Measurements from ENCODE around the gene ACAA1.

DNA sequence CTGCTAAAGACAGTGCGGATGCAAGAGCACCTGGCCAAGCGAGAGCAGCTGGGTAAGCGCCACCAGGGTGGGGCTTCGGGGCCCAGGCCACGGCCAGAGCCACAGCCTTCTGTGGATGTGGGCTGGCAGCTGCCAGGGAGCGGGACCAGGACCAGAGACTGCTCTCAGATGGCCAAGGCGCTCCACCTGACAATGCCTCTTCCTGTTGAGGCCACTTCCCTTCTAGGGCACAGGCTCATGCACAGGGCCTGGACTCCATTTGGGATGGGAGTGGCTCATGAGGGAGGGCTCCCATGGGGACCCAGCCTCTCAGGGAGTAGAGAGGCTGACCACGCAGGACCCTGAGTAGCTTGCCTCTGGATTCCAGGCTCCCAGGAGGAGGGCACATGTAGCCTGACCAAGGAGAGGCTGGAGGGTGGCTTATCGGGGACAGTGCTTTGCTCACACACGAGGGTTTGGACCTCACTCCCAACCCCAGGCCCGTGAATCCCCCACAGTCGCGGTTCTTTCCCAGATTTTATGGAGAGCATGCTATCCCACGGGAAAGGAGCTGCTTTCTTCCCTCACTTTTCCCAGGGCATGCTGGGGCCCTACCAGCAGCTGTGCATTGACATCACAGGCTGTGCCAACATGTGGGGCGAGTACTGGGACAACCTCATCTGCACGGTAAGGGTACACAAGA is 25.1 kb downstream of the ACAA1 start:
- TF ChIP-seq, protein P1, sequence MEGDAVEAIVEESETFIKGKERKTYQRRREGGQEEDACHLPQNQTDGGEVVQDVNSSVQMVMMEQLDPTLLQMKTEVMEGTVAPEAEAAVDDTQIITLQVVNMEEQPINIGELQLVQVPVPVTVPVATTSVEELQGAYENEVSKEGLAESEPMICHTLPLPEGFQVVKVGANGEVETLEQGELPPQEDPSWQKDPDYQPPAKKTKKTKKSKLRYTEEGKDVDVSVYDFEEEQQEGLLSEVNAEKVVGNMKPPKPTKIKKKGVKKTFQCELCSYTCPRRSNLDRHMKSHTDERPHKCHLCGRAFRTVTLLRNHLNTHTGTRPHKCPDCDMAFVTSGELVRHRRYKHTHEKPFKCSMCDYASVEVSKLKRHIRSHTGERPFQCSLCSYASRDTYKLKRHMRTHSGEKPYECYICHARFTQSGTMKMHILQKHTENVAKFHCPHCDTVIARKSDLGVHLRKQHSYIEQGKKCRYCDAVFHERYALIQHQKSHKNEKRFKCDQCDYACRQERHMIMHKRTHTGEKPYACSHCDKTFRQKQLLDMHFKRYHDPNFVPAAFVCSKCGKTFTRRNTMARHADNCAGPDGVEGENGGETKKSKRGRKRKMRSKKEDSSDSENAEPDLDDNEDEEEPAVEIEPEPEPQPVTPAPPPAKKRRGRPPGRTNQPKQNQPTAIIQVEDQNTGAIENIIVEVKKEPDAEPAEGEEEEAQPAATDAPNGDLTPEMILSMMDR (IDR thresholded peaks at IDR 0.05): no peak
- TF ChIP-seq POLR2A (IDR thresholded peaks at IDR 0.05) (no peak), POLR2AphosphoS5 (IDR thresholded peaks at IDR 0.05) (no peak), EP300 (IDR thresholded peaks at IDR 0.05; ENCODE audit: low read depth) (no peak)

Measured in transverse colon (tissue), 4 donors.